ENCODE results near the gene NFYB.
"Not testable (repeated sequence)": the region's sequence is repeated elsewhere in the genome, so short reads cannot be mapped to it uniquely, and the experiment has no call there.

The NFYB gene

GRCh38 chr12:104137902-104138796 lies at the start of gene NFYB:
TSS of gene NFYB (minus strand) at chr12:104138210. CDS start at chr12:104135453, 2,757 bp downstream.
- DNase-seq = peak; percentile 43 to 97 (median 89)

GRCh38 chr12:104187446-104188155 lies 49.6 kb upstream of the NFYB start:
- DNase-seq = no peak

- DNase-seq = no peak
These were observed 45.4 kb upstream of the NFYB start for GRCh38 chr12:104183443-104183842.

- no peak for DNase-seq
These were observed 44.8 kb upstream of the NFYB start for GRCh38 chr12:104182621-104183378.

- DNase-seq = no peak
These were observed 44.1 kb upstream of the NFYB start for GRCh38 chr12:104182144-104182543.

- DNase-seq = no peak
These were observed 43.3 kb upstream of the NFYB start for GRCh38 chr12:104181313-104181712.

- no peak for DNase-seq
These were observed 42.4 kb upstream of the NFYB start for GRCh38 chr12:104180374-104180773.

- DNase-seq = peak in 2 of 51 donors; percentile 3 to 18
These were observed 39.9 kb upstream of the NFYB start for GRCh38 chr12:104177663-104178501.

GRCh38 chr12:104177336-104177662 lies 39.3 kb upstream of the NFYB start:
- no peak for DNase-seq

- DNase-seq = no peak
These were observed 37.8 kb upstream of the NFYB start for GRCh38 chr12:104175726-104176247.

GRCh38 chr12:104173804-104174203 lies 35.8 kb upstream of the NFYB start:
- not testable (repeated sequence) for DNase-seq

GRCh38 chr12:104172570-104172947 lies 34.5 kb upstream of the NFYB start:
- DNase-seq = no peak

GRCh38 chr12:104171785-104172569 lies 34.0 kb upstream of the NFYB start:
- no peak for DNase-seq

- DNase-seq = no peak
These were observed 30.6 kb upstream of the NFYB start for GRCh38 chr12:104168596-104168995.

GRCh38 chr12:104167519-104168458 lies 29.8 kb upstream of the NFYB start:
- no peak for DNase-seq

GRCh38 chr12:104166465-104166864 lies 28.5 kb upstream of the NFYB start:
- no peak for DNase-seq

GRCh38 chr12:104165801-104166200 lies 27.8 kb upstream of the NFYB start:
- DNase-seq = no peak

- no peak for DNase-seq
These were observed 26.6 kb upstream of the NFYB start for GRCh38 chr12:104164634-104165033.

- DNase-seq = no peak
These were observed 25.6 kb upstream of the NFYB start for GRCh38 chr12:104163631-104164030.

All from hypothalamus (tissue), 51 donors.